ENCODE data around the gene SCMH1. TPM values are rescaled to one million over a fixed set of nuclear protein-coding genes. Genes with fewer than 3 reads are reported as not detected.

The SCMH1 gene
- total RNA-seq, 1 experiment from 2014 or later = 28.0 TPM

DNA sequence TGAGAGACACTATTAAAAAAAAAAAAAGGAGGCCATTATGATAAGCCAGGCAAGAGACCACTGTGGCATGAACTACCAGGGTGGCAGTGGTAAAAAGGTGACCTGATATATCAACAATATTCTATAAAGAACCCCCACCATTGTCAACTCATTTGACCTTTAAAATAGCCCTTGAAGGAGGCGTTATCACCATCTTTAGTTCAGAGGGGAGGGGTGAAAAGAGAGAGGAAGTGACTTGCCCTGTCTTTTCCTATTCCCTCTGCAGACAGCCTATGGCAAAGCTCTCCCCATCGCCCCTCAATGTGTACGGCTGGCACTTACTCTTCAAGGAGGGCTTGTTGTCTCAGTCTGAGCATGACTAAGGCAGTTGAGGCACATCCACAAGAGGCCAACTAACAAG lies 208.8 kb downstream of the SCMH1 start:
- no peak overlapping the region for H2AFZ ChIP-seq (ENCODE audit: low read depth, low read length, poor library complexity, severe bottlenecking)
- no peaks in the 10 kb centered on the region for H3K4me1 ChIP-seq (ENCODE audit: control insufficient read depth in 1 of 2, insufficient read depth in 2 of 2, low read length in 2 of 2)
- BruUV-seq (replicated peaks) = no TSS peak
- DNase-seq (ENCODE audit: low read depth, low spot score) (no peak), ATAC-seq (no peak)
- no peaks in the 10 kb centered on the region for H3K27me3 ChIP-seq (ENCODE audit: insufficient read depth, low read length)
- no peaks in the 10 kb centered on the region for H3K79me2 ChIP-seq (ENCODE audit: insufficient read depth, low read length)
- no peak overlapping the region for H3K4me3 ChIP-seq (replicated peaks in 1 of 2; ENCODE audit: low read depth in 1 of 2, low read length in 2 of 2)
- CTCF ChIA-PET = no interaction called here
- H3K4me2 ChIP-seq (ENCODE audit: low read length) = no peak overlapping the region
- H3K9me3 ChIP-seq (ENCODE audit: control insufficient read depth in 1 of 2, insufficient read depth in 1 of 2, low read depth in 1 of 2, low read length in 2 of 2) = no peaks in the 10 kb centered on the region
- RAD21 ChIA-PET (ENCODE audit: low non-redundant PET in 1 of 2, low total read pairs in 2 of 2, uncharacterized antibody in 2 of 2, unreplicated experiment in 2 of 2) = no interaction called here
- TF ChIP-seq, protein P1, sequence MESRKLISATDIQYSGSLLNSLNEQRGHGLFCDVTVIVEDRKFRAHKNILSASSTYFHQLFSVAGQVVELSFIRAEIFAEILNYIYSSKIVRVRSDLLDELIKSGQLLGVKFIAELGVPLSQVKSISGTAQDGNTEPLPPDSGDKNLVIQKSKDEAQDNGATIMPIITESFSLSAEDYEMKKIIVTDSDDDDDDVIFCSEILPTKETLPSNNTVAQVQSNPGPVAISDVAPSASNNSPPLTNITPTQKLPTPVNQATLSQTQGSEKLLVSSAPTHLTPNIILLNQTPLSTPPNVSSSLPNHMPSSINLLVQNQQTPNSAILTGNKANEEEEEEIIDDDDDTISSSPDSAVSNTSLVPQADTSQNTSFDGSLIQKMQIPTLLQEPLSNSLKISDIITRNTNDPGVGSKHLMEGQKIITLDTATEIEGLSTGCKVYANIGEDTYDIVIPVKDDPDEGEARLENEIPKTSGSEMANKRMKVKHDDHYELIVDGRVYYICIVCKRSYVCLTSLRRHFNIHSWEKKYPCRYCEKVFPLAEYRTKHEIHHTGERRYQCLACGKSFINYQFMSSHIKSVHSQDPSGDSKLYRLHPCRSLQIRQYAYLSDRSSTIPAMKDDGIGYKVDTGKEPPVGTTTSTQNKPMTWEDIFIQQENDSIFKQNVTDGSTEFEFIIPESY (IDR thresholded peaks at IDR 0.05; ENCODE audit: extremely low read depth, insufficient replicate concordance, low read length) = no peak
- TF ChIP-seq POLR2AphosphoS5 (IDR thresholded peaks at IDR 0.05; ENCODE audit: low read depth, low read length) = no peak
- TF ChIP-seq REST (IDR thresholded peaks at IDR 0.05; ENCODE audit: low read depth) = no peak
- no peak for TF ChIP-seq YY1 (IDR thresholded peaks at IDR 0.05; ENCODE audit: extremely low read depth, insufficient replicate concordance, low read depth, low read length)
- TF ChIP-seq EGR1 (IDR thresholded peaks at IDR 0.05; ENCODE audit: low read depth) = no peak
- TF ChIP-seq TCF7L2 (IDR thresholded peaks at IDR 0.05; ENCODE audit: borderline replicate concordance, extremely low read depth, insufficient read depth, insufficient read length) = no peak
- TF ChIP-seq CEBPB (IDR thresholded peaks at IDR 0.05; ENCODE audit: low read depth) = no peak
- TF ChIP-seq SIN3A (IDR thresholded peaks at IDR 0.05; ENCODE audit: low read depth) = no peak
- no peak for TF ChIP-seq SRF (IDR thresholded peaks at IDR 0.05; ENCODE audit: low read depth)
- no peak for TF ChIP-seq EZH2 (IDR thresholded peaks at IDR 0.05)
- TF ChIP-seq, protein P2, sequence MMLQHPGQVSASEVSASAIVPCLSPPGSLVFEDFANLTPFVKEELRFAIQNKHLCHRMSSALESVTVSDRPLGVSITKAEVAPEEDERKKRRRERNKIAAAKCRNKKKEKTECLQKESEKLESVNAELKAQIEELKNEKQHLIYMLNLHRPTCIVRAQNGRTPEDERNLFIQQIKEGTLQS (IDR thresholded peaks at IDR 0.05) = no peak
- no peak for TF ChIP-seq RAD21 (IDR thresholded peaks at IDR 0.05; ENCODE audit: low read depth)
- no peak for TF ChIP-seq ELF1 (IDR thresholded peaks at IDR 0.05; ENCODE audit: borderline replicate concordance, low read depth)
- TF ChIP-seq CBX3 (IDR thresholded peaks at IDR 0.05; ENCODE audit: low read depth) = no peak
- no peak for TF ChIP-seq ZNF274 (IDR thresholded peaks at IDR 0.05; ENCODE audit: low read depth, low read length)
- no peak for TF ChIP-seq CTCF (IDR thresholded peaks at IDR 0.05 in 2 of 3, conservative IDR thresholded peaks at IDR 0.05 in 1 of 3; ENCODE audit: borderline replicate concordance in 1 of 3, insufficient read depth in 1 of 3, low read depth in 2 of 3, low read length in 2 of 3)
- no peak for TF ChIP-seq ZFX (IDR thresholded peaks at IDR 0.05)
- TF ChIP-seq POLR2A (IDR thresholded peaks at IDR 0.05; ENCODE audit: borderline replicate concordance, extremely low read depth, insufficient read depth, insufficient read length) = no peak
- TF ChIP-seq, protein P3, sequence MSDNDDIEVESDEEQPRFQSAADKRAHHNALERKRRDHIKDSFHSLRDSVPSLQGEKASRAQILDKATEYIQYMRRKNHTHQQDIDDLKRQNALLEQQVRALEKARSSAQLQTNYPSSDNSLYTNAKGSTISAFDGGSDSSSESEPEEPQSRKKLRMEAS (IDR thresholded peaks at IDR 0.05) = no peak
- peaks cover 17 to 27% of the 10 kb centered on the region in 2 experiments for H3K36me3 ChIP-seq (ENCODE audit: control insufficient read depth in 1 of 2, insufficient read depth in 2 of 2, low read length in 2 of 2)
- POLR2A ChIA-PET = no interaction called here
- H4K20me1 ChIP-seq (ENCODE audit: insufficient read depth) = no peaks in the 10 kb centered on the region
- H3K9me2 ChIP-seq (ENCODE audit: insufficient read depth) = no peaks in the 10 kb centered on the region
- H3K27ac ChIP-seq (ENCODE audit: low read depth, low read length) = no peak overlapping the region
- H3K9ac ChIP-seq (ENCODE audit: low read length) = no peak overlapping the region
- intact Hi-C loops (cut with micrococcal nuclease) = no loop called here
